A204.1 (cell line): ENCODE measurements around the gene DDX3X.
"Not testable (repeated sequence)": the region's sequence is repeated elsewhere in the genome, so short reads cannot be mapped to it uniquely, and the experiment has no call there.

Source experiments
- FAIRE-seq: peaks from 2 replicates; lab custom pipeline; 2012; peaks lifted over from hg19 to GRCh38; lab: Jason Lieb, UNC

DDX3X gene

GRCh38 chrX:41373989-41374606 is 40.1 kb downstream of the DDX3X start:
- FAIRE-seq: no peak

- FAIRE-seq: no peak
These were observed 43.7 kb downstream of the DDX3X start for GRCh38 chrX:41377624-41378023.

- no peak for FAIRE-seq
These were observed 47.7 kb downstream of the DDX3X start for GRCh38 chrX:41381685-41382084.

GRCh38 chrX:41382714-41383645 is 49.0 kb downstream of the DDX3X start:
- no peak for FAIRE-seq

- FAIRE-seq: no peak
These were observed 50.2 kb downstream of the DDX3X start for GRCh38 chrX:41384051-41384705.

- no peak for FAIRE-seq
These were observed 52.4 kb downstream of the DDX3X start for GRCh38 chrX:41386222-41386990.

GRCh38 chrX:41388543-41388942 is 54.6 kb downstream of the DDX3X start:
- FAIRE-seq: no peak

- FAIRE-seq: no peak
These were observed 55.4 kb downstream of the DDX3X start for GRCh38 chrX:41389311-41389888.

GRCh38 chrX:41390576-41390975 is 56.6 kb downstream of the DDX3X start:
- FAIRE-seq: not testable (repeated sequence)

- FAIRE-seq: no peak
These were observed 57.6 kb downstream of the DDX3X start for GRCh38 chrX:41391606-41392005.

- FAIRE-seq: no peak
These were observed 60.3 kb downstream of the DDX3X start for GRCh38 chrX:41394293-41394692.

- no peak for FAIRE-seq
These were observed 63.3 kb downstream of the DDX3X start for GRCh38 chrX:41397219-41397618.

GRCh38 chrX:41397768-41398167 is 63.8 kb downstream of the DDX3X start:
- FAIRE-seq: no peak

GRCh38 chrX:41402556-41402955 is 68.6 kb downstream of the DDX3X start:
- not testable (repeated sequence) for FAIRE-seq

GRCh38 chrX:41405551-41405950 is 71.6 kb downstream of the DDX3X start:
- FAIRE-seq: no peak

GRCh38 chrX:41406201-41406600 is 72.2 kb downstream of the DDX3X start:
- FAIRE-seq: no peak

- FAIRE-seq: no peak
These were observed 73.9 kb downstream of the DDX3X start for GRCh38 chrX:41407816-41408215.

GRCh38 chrX:41408576-41408975 is 74.6 kb downstream of the DDX3X start:
- FAIRE-seq: no peak

GRCh38 chrX:41409006-41409405 is 75.0 kb downstream of the DDX3X start:
- FAIRE-seq: no peak

GRCh38 chrX:41411222-41411621 is 77.3 kb downstream of the DDX3X start:
- not testable (repeated sequence) for FAIRE-seq

GRCh38 chrX:41412261-41413081 is 78.5 kb downstream of the DDX3X start:
- FAIRE-seq: no peak
